ENCODE measurements around the gene SNX8.

GRCh38 chr7:2350861-2351260 lies 36.6 kb upstream of the SNX8 start:
- TF ChIP-seq EZH2 (IDR thresholded peaks at IDR 0.05; ENCODE audit: borderline replicate concordance, low read depth, low read length, severe bottlenecking), result no peak
- TF ChIP-seq CTCF (IDR thresholded peaks at IDR 0.05; ENCODE audit: borderline replicate concordance, extremely low read depth, low read length, poor library complexity, severe bottlenecking), result no peak
